Measurements from ENCODE around the gene TBC1D32.

DNA sequence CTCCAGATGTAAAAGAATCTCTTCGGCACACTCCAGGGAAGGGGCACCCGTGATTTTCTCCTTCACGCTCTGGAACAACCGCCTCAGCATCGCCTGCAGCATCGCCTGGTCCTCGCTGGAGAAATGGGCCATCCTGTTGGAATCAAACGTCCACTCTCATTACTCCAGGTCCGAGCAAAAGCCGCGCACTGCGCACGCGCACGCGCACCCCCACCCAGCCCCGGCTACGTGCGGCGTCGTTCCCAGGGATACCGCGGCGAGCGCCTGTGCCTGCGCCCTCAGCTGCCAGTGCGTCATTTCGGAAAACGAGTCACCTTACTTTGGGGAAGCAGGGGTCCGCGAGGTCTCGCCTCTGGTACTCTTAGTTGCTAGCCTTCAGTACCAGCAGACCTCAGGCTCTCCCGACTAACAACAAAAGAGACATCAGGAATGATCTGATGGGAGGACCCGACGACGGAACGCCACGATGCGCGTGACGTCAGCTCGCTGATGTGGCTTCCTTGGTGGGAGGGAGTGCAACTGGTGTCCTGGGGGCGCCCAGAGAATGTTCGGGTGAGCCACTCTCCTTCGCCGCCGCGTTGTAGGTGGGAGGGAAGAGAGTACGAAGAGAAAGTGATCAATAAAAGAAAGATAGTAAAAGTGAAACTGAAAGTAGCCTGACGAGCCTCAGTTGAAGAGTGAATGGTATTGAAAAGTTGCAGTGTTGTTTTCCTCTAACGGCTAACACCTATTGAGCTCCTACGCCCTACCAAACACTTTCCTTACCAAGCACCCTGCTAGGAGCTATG is at the start of gene TBC1D32:
- TF ChIP-seq CTCF (IDR thresholded peaks at IDR 0.05) = peak in 1 of 5 experiments; percentile 36
- peak; percentile 57 for TF ChIP-seq POLR2A (IDR thresholded peaks at IDR 0.05)
- TF ChIP-seq POLR2AphosphoS5 (IDR thresholded peaks at IDR 0.05) = peak; percentile 23 to 71 (median 63)
